Measurements from ENCODE around the gene SKP2.
"Not testable (repeated sequence)": the region's sequence is repeated elsewhere in the genome, so short reads cannot be mapped to it uniquely, and the experiment has no call there.

- TF ChIP-seq POLR2A, CTCF, EP300 (IDR thresholded peaks at IDR 0.05): not testable (repeated sequence)
Measured at GRCh38 chr5:36198783-36199182, 46.9 kb downstream of the SKP2 start.
